ENCODE data around the gene PSMF1. TPM values are rescaled to one million over a fixed set of nuclear protein-coding genes. Genes with fewer than 3 reads are reported as not detected.
"Not testable (repeated sequence)": the region's sequence is repeated elsewhere in the genome, so short reads cannot be mapped to it uniquely, and the experiment has no call there.

PSMF1 gene
- total RNA-seq, 1 donor from 2014 or later = 46.8 TPM

GRCh38 chr20:1214838-1215261 lies 96.4 kb downstream of the PSMF1 start:
- Histone ChIP-seq H3K9me3 (no peaks in the 10 kb centered on the region), H3K4me3 (no peak overlapping the region), H3K27me3 (no peaks in the 10 kb centered on the region), H3K27ac (no peak overlapping the region), H3K4me1 (no peaks in the 10 kb centered on the region), H3K36me3 (no peaks in the 10 kb centered on the region)
- no peak for DNase-seq (ENCODE audit: low spot score in 2 of 2)
- no peak for TF ChIP-seq CTCF (IDR thresholded peaks at IDR 0.05)
- intact Hi-C loops (cut with DNase I) = no loop called here

- DNase-seq (ENCODE audit: low spot score in 2 of 2) = no peak
- Histone ChIP-seq H3K4me1 (no peaks in the 10 kb centered on the region), H3K4me3 (no peak overlapping the region), H3K27ac (no peak overlapping the region), H3K27me3 (no peaks in the 10 kb centered on the region), H3K36me3 (no peaks in the 10 kb centered on the region), H3K9me3 (no peaks in the 10 kb centered on the region)
- intact Hi-C loops (cut with DNase I) = no loop called here
- TF ChIP-seq CTCF (IDR thresholded peaks at IDR 0.05) = no peak
These were observed 97.2 kb downstream of the PSMF1 start for GRCh38 chr20:1215386-1216170.

- H3K27ac ChIP-seq; DNase-seq (ENCODE audit: low spot score in 2 of 2); intact Hi-C loops (cut with DNase I); H3K27me3 ChIP-seq; H3K4me1 ChIP-seq; H3K36me3 ChIP-seq; H3K4me3 ChIP-seq; H3K9me3 ChIP-seq: not testable (repeated sequence)
These were observed 98.4 kb downstream of the PSMF1 start for GRCh38 chr20:1216527-1217427.

Other genes starting within 250 kb of the PSMF1 start
- 5.7 TPM for gene ANGPT4, start 202.3 kb upstream of the PSMF1 start, total RNA-seq
- 1.4 TPM for gene RSPO4, start 116.3 kb upstream of the PSMF1 start, total RNA-seq
- gene TMEM74B, start 66.4 kb downstream of the PSMF1 start, total RNA-seq = not detected
- gene C20orf202, start 84.9 kb downstream of the PSMF1 start, total RNA-seq = not detected
- not detected for gene RAD21L1, start 107.4 kb downstream of the PSMF1 start, total RNA-seq
- 10.4 TPM for gene SNPH, start 147.7 kb downstream of the PSMF1 start, total RNA-seq
- gene SDCBP2, start 210.5 kb downstream of the PSMF1 start, total RNA-seq = not detected